ENCODE measurements around the gene USP24. TPM values are rescaled to one million over a fixed set of nuclear protein-coding genes. Genes with fewer than 3 reads are reported as not detected.

USP24 gene
- total RNA-seq, 2 experiments from 2014 or later = 37.1 to 39.7 TPM

DNA sequence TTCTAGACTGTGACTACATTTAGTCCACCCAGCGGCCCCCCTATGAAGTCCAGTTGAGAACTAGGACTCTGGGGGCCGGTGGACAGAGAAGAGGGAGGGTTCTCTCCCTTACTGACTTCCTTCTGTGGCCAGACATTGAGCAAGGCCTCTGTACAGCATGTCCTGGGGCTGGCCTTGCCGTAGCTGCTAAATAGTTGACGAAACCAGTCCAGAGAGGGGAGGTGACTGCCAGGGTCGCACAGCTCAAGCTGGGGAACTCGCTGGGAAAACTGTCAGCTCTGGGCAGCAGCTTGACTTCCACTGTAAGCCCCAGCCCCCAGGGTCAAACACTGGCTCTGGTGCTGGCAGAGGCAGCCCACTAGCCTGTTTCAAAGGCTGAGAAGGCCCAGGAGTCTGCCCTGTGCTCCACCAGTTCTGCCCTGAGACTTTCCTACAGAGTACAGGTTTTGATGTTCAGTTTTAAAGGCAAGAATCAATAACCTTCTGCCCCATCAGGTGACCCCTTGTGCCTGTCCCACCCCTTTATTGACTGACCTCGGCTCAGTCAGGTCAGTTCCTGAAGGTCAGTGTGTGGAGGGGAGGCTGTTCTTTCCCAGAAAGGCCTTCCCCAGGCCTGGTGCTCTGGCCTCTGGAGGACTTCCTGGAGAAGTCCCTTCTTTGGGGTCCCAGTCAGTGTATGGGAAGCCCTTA is 161.8 kb downstream of the USP24 start:
- DNase-seq = no peak
- Mint-ChIP-seq H3K4me1 (ENCODE audit: low read depth) (no peaks in the 10 kb centered on the region), H3K27me3 (ENCODE audit: low read depth) (no peaks in the 10 kb centered on the region), H3K27ac (no peak overlapping the region), H3K36me3 (ENCODE audit: low read depth) (no peaks in the 10 kb centered on the region), H3K4me3 (no peak overlapping the region), H3K9me3 (no peaks in the 10 kb centered on the region)
- CTCF ChIA-PET = no interaction called here
- intact Hi-C loops (cut with micrococcal nuclease) = no loop called here

DNA sequence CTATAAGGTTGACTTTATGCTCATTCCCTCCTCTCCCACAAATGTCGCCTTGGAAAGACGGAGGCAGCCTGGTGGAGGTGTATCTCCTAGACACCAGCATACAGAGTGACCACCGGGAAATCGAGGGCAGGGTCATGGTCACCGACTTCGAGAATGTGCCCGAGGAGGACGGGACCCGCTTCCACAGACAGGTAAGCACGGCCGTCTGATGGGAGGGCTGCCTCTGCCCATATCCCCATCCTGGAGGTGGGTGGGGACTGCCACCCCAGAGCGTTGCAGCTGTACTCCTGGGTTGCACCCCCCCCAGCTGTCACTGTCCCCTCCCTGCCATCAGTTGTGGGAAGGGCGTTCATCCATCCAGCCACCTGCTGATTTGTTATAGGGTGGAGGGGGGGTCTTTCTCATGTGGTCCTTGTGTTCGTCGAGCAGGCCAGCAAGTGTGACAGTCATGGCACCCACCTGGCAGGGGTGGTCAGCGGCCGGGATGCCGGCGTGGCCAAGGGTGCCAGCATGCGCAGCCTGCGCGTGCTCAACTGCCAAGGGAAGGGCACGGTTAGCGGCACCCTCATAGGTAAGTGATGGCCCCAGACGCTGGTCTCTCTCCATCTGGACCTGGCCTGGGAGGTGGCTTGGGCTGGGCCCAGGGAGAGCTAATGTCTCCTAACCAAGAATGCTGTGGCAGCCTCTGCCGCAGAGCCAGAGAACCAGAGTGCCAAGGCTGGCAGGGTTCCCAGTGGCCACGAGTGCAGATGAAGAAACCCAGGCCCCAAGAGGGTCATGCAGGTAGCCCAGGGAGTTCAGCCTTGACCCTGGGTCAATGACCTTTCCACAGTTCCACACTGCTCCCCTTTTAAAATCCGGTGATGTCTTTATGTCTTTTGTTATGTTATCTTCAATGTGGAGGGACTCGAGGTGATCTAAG is 162.7 kb downstream of the USP24 start:
- Mint-ChIP-seq H3K4me1 (ENCODE audit: low read depth) (no peaks in the 10 kb centered on the region), H3K27ac (no peak overlapping the region), H3K36me3 (ENCODE audit: low read depth) (no peaks in the 10 kb centered on the region), H3K27me3 (ENCODE audit: low read depth) (no peaks in the 10 kb centered on the region), H3K9me3 (no peaks in the 10 kb centered on the region), H3K4me3 (no peak overlapping the region)
- no peak for DNase-seq
- CTCF ChIA-PET = no interaction called here
- intact Hi-C loops (cut with micrococcal nuclease) = no loop called here

DNA sequence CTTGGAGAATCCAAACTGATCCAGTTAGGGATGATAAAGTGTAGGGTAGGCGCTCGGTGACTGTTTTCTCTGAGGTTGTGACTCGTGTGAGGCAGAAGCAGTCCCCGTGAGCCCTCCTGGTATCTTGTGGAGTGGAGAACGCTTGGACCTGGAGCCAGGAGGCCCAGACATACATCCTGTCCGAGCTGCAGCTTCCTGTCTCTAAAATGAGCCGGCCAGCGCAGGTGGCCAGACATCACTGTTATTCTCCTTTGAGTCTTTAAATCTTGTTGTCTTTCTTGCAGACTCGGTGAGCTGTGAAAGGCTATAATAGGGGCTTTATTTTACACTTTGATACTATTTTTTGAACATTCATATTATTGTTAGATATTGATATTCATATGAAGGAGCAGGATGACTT is 163.5 kb downstream of the USP24 start:
- Mint-ChIP-seq H3K27ac (no peak overlapping the region), H3K4me3 (no peak overlapping the region), H3K27me3 (ENCODE audit: low read depth) (no peaks in the 10 kb centered on the region), H3K4me1 (ENCODE audit: low read depth) (no peaks in the 10 kb centered on the region), H3K9me3 (no peaks in the 10 kb centered on the region), H3K36me3 (ENCODE audit: low read depth) (no peaks in the 10 kb centered on the region)
- intact Hi-C loops (cut with micrococcal nuclease) = no loop called here
- no peak for DNase-seq
- CTCF ChIA-PET = no interaction called here

DNA sequence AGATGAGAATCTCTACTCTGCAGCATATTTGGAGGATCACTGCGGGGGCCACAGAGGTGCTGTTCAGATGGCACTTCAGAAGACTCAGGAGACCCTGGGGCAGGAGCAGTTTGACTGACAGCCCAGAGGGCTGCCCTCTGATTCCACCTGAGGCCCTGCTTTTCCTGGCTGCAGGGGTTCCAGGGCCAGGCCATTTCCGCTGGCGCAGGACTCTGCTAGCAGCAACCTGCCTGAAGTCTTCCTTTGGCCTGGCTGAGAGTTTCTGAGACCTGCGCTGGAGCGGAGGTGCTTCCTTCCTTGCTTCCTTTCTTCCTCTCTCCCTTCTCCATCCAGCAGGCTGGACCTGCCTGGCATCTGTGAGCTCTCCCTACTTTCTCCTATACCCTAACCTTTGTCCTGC is 164.0 kb downstream of the USP24 start:
- H3K4me1 Mint-ChIP-seq (ENCODE audit: low read depth) = no peaks in the 10 kb centered on the region
- H3K36me3 Mint-ChIP-seq (ENCODE audit: low read depth) = no peaks in the 10 kb centered on the region
- no peak overlapping the region for H3K4me3 Mint-ChIP-seq
- intact Hi-C loops (cut with micrococcal nuclease) = no loop called here
- DNase-seq = no peak
- no peak overlapping the region for H3K27ac Mint-ChIP-seq
- CTCF ChIA-PET = no interaction called here
- no peaks in the 10 kb centered on the region for H3K9me3 Mint-ChIP-seq
- no peaks in the 10 kb centered on the region for H3K27me3 Mint-ChIP-seq (ENCODE audit: low read depth)

DNA sequence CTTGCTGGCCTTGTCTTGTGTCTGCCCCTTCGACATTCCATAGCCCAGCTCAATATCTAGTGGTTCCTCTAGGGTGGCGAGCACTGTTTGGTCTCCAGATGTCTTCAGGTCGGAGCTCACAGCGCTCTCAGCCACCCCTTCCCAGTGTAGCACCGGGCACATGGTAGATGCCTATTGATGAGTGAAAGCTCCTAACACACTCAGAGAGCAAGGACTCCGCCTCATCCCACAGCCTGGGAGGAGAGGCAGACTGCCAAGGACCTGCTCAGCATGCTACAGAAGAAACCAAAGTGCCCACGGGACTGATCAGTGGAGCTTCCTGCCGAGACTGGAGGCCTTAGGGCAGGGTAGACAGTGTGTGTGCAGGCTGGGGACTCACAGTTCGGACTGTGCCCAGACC is 164.9 kb downstream of the USP24 start:
- no peaks in the 10 kb centered on the region for H3K27me3 Mint-ChIP-seq (ENCODE audit: low read depth)
- no peak overlapping the region for H3K27ac Mint-ChIP-seq
- CTCF ChIA-PET = no interaction called here
- H3K9me3 Mint-ChIP-seq = no peaks in the 10 kb centered on the region
- H3K4me1 Mint-ChIP-seq (ENCODE audit: low read depth) = no peaks in the 10 kb centered on the region
- intact Hi-C loops (cut with micrococcal nuclease) = no loop called here
- H3K36me3 Mint-ChIP-seq (ENCODE audit: low read depth) = no peaks in the 10 kb centered on the region
- DNase-seq = no peak
- H3K4me3 Mint-ChIP-seq = no peak overlapping the region

DNA sequence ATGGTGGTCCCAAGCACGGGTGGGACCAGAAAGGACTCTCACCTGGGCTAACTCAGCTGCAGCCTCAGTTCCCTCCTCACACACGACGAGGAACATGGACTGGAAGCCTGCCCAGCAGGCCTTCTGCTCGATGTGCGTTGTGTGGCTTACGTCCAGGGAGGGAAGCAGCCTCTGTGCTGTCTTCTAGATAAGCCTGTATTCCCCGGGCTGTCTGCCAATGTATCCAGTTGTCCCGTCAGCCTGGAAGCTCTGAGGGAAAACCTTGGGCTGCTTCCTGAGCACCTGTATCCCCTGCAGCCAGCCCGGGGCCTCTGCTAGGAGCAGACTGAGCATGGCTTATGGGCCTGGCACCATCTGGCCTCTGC is 165.3 kb downstream of the USP24 start:
- H3K4me1 Mint-ChIP-seq (ENCODE audit: low read depth) = no peaks in the 10 kb centered on the region
- H3K36me3 Mint-ChIP-seq (ENCODE audit: low read depth) = no peaks in the 10 kb centered on the region
- H3K27me3 Mint-ChIP-seq (ENCODE audit: low read depth) = no peaks in the 10 kb centered on the region
- H3K4me3 Mint-ChIP-seq = no peak overlapping the region
- no peak overlapping the region for H3K27ac Mint-ChIP-seq
- CTCF ChIA-PET = no interaction called here
- no peaks in the 10 kb centered on the region for H3K9me3 Mint-ChIP-seq
- DNase-seq = no peak
- intact Hi-C loops (cut with micrococcal nuclease) = no loop called here

DNA sequence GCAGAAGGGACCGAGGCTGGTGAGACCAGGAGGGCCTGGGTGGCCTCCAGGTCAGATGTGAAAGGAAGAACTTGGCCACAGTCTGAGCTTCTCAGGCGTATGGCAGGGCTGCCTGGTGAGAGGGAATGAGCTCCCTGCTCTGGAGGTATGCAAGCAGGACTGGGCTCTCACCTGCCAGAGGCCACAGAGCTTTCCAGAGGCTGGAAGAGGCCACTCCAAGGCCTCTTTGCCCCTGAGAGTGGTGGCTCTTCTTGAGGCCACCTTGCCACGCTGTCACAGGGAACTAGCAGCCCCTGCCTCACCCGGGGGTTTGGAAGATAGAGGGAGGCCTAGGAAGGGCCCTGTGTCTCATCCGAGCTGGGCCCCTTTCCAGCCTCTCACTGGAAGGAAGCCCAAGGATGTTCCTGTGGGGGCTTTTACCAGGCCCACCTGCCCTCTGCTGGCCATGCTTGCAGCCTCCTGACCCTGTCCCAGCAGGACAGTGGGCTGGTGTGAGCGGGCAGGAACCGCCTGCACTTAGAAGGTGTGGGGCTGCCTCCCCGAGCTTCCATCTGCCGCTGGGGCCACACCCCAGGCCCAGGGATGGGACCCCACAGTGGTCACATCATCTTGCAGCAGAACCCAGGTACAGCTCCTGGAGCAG is 165.8 kb downstream of the USP24 start:
- Mint-ChIP-seq H3K36me3 (ENCODE audit: low read depth) (no peaks in the 10 kb centered on the region), H3K9me3 (no peaks in the 10 kb centered on the region), H3K4me1 (ENCODE audit: low read depth) (no peaks in the 10 kb centered on the region), H3K27ac (no peak overlapping the region), H3K27me3 (ENCODE audit: low read depth) (no peaks in the 10 kb centered on the region), H3K4me3 (no peak overlapping the region)
- intact Hi-C loops (cut with micrococcal nuclease) = no loop called here
- DNase-seq = no peak
- CTCF ChIA-PET = no interaction called here

DNA sequence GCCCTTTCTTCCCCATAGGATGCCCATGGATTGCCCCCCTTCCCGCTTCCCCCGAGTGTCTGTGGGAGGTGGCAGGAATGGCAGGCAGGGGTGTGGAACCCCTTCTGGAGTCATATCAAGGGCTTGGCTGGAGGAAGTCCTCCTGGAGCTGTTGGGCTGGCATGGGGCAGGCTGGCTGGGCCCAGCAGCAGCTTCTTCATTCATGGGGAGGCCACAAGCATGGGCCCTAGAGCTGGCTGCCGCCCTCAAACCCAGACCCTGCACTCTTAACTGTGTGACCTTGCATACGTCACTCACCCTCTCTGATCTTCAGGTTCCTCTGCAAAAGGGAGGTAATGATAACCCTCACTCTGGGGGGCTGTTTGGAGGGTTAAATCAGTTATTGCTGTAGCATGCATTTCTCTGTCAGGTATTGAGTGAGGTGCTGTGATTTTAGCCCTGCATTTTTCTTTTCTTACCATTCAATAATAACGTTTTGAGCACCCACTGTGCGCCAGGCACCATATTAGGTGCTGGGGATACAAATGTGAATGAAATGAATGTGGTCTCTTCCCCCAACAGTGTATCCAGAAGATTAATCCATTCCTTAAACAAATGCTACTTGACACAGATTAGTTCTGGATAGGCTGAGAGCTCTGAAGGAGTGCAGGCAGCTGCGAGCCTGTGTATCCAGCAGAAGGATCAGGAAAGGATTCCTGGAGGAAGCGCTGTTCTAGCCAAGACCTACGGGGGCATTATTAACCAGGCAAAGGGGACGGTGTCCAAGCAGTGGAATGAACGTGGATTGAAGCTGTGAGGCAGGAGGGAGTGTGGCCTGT is 166.5 kb downstream of the USP24 start:
- Mint-ChIP-seq H3K27me3 (ENCODE audit: low read depth) (no peaks in the 10 kb centered on the region), H3K9me3 (no peaks in the 10 kb centered on the region), H3K27ac (no peak overlapping the region), H3K4me3 (no peak overlapping the region), H3K4me1 (ENCODE audit: low read depth) (no peaks in the 10 kb centered on the region), H3K36me3 (ENCODE audit: low read depth) (no peaks in the 10 kb centered on the region)
- CTCF ChIA-PET = no interaction called here
- intact Hi-C loops (cut with micrococcal nuclease) = no loop called here
- no peak for DNase-seq

DNA sequence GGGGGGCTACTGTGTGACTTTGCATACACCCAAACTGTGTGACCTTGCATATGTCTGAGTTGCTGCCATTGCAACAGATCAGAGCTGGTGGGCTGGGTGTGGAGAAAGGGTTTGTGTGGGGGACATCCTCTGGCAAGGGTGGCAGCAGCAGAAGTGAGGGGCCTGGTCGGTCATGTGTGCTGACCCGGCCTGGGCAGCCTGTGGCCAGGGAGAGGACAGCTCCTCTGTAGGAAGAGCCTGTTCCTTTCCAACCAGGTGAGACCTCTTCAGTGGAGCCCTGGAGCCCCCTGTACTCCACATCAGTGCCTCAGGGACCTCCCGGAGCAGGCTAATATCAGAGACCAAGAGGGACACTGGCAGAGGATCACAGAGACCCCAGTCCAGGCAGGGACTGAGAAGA is 167.6 kb downstream of the USP24 start:
- Mint-ChIP-seq H3K36me3 (ENCODE audit: low read depth) (no peaks in the 10 kb centered on the region), H3K27me3 (ENCODE audit: low read depth) (no peaks in the 10 kb centered on the region), H3K4me3 (no peak overlapping the region), H3K27ac (no peak overlapping the region), H3K4me1 (ENCODE audit: low read depth) (no peaks in the 10 kb centered on the region), H3K9me3 (no peaks in the 10 kb centered on the region)
- no peak for DNase-seq
- intact Hi-C loops (cut with micrococcal nuclease) = no loop called here
- CTCF ChIA-PET = no interaction called here

DNA sequence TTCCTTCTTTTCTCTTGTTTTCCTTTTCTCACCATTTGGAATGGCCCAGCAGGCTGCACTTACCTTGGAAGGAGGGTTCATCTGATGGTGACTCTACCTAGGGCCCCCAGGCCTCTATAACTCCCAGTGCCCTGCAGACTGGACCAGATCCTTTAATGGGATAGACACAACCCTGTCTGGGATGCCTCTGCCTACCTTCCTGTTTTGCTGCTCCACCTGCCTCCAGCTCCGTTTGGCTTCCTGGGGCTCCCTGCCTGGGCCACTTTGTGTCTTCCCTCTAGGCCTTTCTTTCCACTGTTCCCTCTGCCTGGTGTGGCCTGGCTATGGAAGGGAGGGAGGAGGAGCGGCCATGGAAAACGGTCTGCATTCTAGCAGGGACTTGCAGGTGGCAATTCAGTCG is 168.3 kb downstream of the USP24 start:
- Mint-ChIP-seq H3K36me3 (ENCODE audit: low read depth) (no peaks in the 10 kb centered on the region), H3K4me3 (no peak overlapping the region), H3K9me3 (no peaks in the 10 kb centered on the region), H3K27me3 (ENCODE audit: low read depth) (peaks cover 2% of the 10 kb centered on the region), H3K4me1 (ENCODE audit: low read depth) (no peaks in the 10 kb centered on the region), H3K27ac (no peak overlapping the region)
- intact Hi-C loops (cut with micrococcal nuclease) = no loop called here
- CTCF ChIA-PET = no interaction called here
- DNase-seq = no peak

DNA sequence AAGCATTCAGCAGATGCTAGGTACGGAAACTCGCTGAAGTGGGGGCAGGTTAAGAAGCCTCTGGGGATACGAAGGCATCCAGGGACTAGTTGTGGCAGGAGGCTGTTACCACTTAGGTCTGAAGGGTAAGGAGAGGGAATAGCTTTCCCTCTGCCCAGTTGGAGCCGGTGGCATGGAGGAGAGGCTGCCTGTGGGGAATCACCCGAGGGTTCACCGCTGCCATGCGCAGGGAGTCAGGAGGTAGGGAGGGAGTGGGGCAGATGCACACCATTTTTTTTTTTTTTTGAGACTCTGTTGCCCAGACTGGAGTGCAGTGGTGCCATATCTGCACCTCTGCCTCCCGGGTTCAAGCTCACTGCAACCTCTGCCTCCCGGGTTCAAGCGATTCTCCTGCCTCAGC is 169.7 kb downstream of the USP24 start:
- no peak for DNase-seq
- peaks cover under 1% of the 10 kb centered on the region for H3K4me1 Mint-ChIP-seq (ENCODE audit: low read depth)
- intact Hi-C loops (cut with micrococcal nuclease) = no loop called here
- no peak overlapping the region for H3K4me3 Mint-ChIP-seq
- CTCF ChIA-PET = no interaction called here
- no peaks in the 10 kb centered on the region for H3K36me3 Mint-ChIP-seq (ENCODE audit: low read depth)
- H3K27ac Mint-ChIP-seq = no peak overlapping the region
- no peaks in the 10 kb centered on the region for H3K9me3 Mint-ChIP-seq
- peaks cover 14% of the 10 kb centered on the region for H3K27me3 Mint-ChIP-seq (ENCODE audit: low read depth)

DNA sequence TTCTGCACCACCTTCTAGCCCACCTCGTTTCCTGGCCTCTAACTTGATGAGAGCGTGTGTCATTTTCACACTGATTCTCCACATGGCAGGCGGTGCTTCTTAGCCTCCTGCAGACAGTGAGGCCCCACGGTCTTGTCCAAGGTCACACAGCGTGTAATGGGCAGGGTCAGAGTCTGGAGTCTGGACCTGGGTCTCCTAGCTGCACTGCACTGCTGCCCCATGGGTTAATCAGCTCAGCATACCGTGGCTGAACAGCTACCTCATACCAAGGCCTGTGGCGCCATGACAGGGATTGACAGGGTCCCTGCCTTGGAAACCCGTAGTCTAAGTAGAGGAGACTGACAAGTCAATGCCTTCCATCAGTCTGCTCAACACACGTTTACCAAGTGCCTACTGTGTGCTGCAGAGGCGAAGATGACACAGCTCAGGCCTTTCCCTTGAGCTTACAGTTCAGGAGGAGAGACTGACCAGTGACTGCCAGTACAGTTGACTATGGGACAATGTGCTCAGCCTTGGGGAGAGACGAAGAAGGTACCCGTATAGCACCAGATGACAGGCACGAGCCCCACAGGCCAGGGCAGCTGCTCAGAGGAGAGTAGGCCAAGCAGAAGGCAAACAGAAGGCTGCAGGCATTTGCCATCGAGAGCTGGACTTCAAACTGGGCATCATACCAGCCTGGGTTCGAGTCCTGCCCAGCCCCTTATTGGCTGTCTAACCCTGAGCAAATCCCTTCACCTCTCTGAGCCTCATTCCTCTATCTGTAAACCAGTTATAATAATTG is 170.4 kb downstream of the USP24 start:
- H3K27ac Mint-ChIP-seq = no peak overlapping the region
- no peaks in the 10 kb centered on the region for H3K9me3 Mint-ChIP-seq
- no peak for DNase-seq
- no peaks in the 10 kb centered on the region for H3K36me3 Mint-ChIP-seq (ENCODE audit: low read depth)
- H3K4me3 Mint-ChIP-seq = no peak overlapping the region
- intact Hi-C loops (cut with micrococcal nuclease) = no loop called here
- H3K4me1 Mint-ChIP-seq (ENCODE audit: low read depth) = peaks cover 5% of the 10 kb centered on the region
- CTCF ChIA-PET = no interaction called here
- H3K27me3 Mint-ChIP-seq (ENCODE audit: low read depth) = peaks cover 20% of the 10 kb centered on the region

Data from activated naive CD4-positive, alpha-beta T cell treated with anti-CD3 and anti-CD28 coated beads for 36 hours (primary cell).